ENCODE data around the gene KDM2A.
"Not testable (repeated sequence)": the region's sequence is repeated elsewhere in the genome, so short reads cannot be mapped to it uniquely, and the experiment has no call there.

Gene KDM2A

DNA sequence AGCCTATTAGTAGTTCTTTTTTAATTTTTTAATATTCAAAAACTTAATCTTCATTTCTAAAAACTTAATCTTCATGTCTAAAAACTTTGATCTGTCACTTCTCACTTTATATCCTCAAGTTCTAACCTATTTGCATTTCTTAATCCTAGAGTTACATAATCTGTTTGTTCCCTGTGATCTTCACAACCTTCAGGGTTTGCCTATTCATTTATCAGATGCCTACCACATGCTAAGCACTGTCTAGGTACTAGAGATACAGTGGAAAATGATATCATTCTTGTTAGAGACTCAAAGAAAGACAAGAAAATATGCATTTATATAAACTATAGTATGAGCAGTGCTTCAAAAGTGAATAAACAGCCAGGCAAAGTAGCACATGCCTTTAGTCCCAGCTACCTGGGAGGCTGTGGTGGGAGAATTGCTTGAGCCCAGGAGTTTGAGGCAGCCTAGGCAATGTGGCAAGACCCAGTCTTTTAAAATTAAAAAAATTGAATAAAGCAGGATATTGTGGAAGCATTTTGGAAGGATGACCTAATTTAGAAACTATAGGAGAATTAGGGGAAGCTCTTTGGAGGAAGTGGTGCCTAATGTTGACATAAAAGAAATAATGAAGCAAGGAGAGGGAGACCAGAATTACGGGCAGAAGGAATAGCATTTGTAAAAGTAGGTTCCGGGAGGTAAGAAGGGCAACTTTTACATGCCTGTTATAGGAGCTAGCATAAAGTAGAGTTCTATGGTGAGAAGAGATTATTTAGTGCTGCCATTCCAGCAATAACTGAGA, 92.8 kb downstream of the KDM2A start:
- Mint-ChIP-seq H3K27ac (no peak overlapping the region), H3K36me3 (ENCODE audit: low read depth) (peaks cover 72% of the 10 kb centered on the region), H3K4me3 (no peak overlapping the region), H3K9me3 (no peaks in the 10 kb centered on the region), H3K27me3 (no peaks in the 10 kb centered on the region), H3K4me1 (ENCODE audit: low read depth) (peaks cover 9% of the 10 kb centered on the region)
- no peak for DNase-seq

DNA sequence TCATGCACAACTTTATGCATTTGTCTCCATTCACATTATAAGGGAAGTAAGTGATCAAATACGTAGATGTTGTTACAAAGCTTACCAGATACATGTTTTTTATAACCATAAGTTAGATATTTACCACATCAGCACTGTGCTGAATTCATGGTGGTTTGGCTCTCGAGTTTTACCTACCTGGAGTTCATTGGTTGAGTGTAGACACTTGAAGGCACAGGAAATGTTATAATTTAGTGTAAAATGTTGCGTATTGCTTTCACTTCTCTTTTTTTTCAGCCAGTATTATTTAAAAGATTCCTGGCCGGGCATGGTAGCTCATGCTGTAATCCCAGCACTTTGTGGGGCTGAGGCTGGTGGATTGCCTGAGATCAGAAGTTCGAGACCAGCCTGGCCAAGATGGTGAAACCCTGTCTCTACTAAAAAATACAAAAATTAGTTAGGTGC, 94.1 kb downstream of the KDM2A start:
- H3K4me3 Mint-ChIP-seq = no peak overlapping the region
- no peaks in the 10 kb centered on the region for H3K9me3 Mint-ChIP-seq
- peaks cover 73% of the 10 kb centered on the region for H3K36me3 Mint-ChIP-seq (ENCODE audit: low read depth)
- peaks cover 9% of the 10 kb centered on the region for H3K4me1 Mint-ChIP-seq (ENCODE audit: low read depth)
- no peaks in the 10 kb centered on the region for H3K27me3 Mint-ChIP-seq
- DNase-seq = no peak
- no peak overlapping the region for H3K27ac Mint-ChIP-seq

DNA sequence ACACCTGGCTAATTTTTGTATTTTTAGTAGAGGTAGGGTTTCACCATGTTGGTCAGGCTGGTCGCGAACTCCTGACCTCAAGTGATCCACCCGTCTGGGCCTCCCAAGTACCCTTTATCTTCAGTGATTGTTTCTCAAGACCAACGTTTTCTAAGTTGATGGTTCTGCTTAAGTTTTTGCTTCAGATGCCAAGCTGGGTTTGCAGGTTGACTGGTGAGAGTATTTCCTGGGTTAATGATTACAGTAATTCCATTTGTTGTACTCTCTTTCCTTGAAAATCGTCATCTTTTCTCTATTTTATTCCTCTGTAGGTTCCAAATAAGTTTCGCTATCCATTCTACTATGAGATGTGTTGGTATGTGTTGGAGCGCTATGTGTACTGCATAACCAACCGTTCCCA, 108.7 kb downstream of the KDM2A start:
- no peak overlapping the region for H3K4me3 Mint-ChIP-seq
- H3K4me1 Mint-ChIP-seq (ENCODE audit: low read depth) = peaks cover 5% of the 10 kb centered on the region
- H3K27ac Mint-ChIP-seq = peak overlapping the region; percentile 14
- H3K27me3 Mint-ChIP-seq = no peaks in the 10 kb centered on the region
- no peaks in the 10 kb centered on the region for H3K9me3 Mint-ChIP-seq
- DNase-seq = no peak
- peaks cover 83% of the 10 kb centered on the region for H3K36me3 Mint-ChIP-seq (ENCODE audit: low read depth)

GRCh38 chr11:67230406-67230805, 111.3 kb downstream of the KDM2A start:
- peaks cover 72% of the 10 kb centered on the region for H3K36me3 Mint-ChIP-seq (ENCODE audit: low read depth)
- H3K27ac Mint-ChIP-seq = no peak overlapping the region
- no peaks in the 10 kb centered on the region for H3K9me3 Mint-ChIP-seq
- no peak overlapping the region for H3K4me3 Mint-ChIP-seq
- H3K4me1 Mint-ChIP-seq (ENCODE audit: low read depth) = peaks cover 19% of the 10 kb centered on the region
- DNase-seq = no peak
- H3K27me3 Mint-ChIP-seq = no peaks in the 10 kb centered on the region

DNA sequence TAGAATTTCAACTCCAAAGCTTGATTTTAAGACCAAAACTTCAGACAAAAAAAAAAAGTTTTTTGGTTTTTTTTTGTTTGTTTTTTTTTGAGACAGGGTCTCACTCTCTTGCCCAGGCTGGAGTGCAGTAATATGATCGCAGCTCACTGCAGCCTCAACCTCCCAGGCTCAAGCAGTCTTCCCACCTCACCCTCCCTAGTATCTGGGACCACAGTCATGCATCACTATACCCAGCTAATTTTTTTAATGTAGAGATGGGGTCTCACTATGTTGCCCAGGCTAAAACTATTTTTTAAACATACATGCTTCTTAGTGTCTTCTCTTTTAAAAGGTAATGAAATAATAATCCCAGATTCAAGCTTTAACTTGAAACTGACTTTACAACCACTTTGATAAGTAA, 111.8 kb downstream of the KDM2A start:
- H3K27ac Mint-ChIP-seq = no peak overlapping the region
- no peak overlapping the region for H3K4me3 Mint-ChIP-seq
- H3K36me3 Mint-ChIP-seq (ENCODE audit: low read depth) = peaks cover 77% of the 10 kb centered on the region
- no peaks in the 10 kb centered on the region for H3K27me3 Mint-ChIP-seq
- no peak for DNase-seq
- peaks cover 19% of the 10 kb centered on the region for H3K4me1 Mint-ChIP-seq (ENCODE audit: low read depth)
- H3K9me3 Mint-ChIP-seq = no peaks in the 10 kb centered on the region

DNA sequence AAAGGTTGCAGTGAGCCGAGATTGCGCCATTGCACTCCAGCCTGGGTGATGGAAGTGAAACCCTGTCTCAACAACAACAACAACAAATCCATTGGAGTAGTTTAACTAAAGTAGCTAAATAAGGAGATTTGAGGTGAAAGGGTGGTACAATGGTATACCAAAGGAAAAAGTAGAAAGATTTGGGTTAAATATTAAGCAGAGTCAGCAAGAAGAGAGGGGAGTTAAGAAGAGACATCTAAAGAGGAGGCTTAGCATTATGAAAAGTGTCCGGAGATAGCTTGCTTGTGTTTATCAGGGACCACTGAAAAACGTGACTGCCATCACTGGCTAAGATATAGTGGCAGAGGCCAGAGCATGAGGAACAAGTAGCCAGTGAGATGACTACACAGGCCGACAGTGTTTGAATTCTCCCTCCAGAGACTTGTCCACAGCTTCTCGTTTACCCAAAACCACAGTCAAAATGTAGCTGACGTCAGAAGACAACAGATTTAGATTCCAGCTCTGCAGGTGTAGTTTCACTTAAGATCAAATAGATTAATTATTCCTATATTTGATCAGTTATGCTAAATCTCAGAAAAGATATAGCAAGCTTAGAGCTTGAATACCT, 114.6 kb downstream of the KDM2A start:
- Mint-ChIP-seq H3K4me1 (ENCODE audit: low read depth) (peaks cover 26% of the 10 kb centered on the region), H3K36me3 (ENCODE audit: low read depth) (peaks cover 55% of the 10 kb centered on the region), H3K27ac (peak overlapping the region; percentile 38), H3K27me3 (no peaks in the 10 kb centered on the region), H3K9me3 (no peaks in the 10 kb centered on the region), H3K4me3 (no peak overlapping the region)
- no peak for DNase-seq

DNA sequence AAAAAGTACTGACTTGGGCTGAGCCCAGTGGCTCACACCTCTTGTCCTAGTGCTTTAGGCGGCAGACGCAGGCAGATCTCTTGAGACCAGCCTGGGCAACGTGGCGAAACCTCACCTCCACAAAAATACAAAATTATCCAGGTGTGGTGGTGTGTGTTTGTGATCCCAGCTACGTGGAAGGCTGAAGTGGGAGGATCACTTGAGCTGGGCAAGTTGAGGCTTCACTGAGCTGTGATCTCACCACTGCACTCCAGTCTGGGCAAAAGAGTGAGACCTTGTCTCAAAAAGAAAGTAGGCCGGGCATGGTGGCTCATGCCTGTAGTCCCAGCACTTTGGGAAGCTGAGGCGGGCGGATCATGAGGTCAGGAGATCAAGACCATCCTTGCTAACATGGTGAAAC, 115.5 kb downstream of the KDM2A start:
- not testable (repeated sequence) for H3K9me3 Mint-ChIP-seq, H3K27me3 Mint-ChIP-seq, DNase-seq, H3K4me3 Mint-ChIP-seq
- Mint-ChIP-seq H3K4me1 (ENCODE audit: low read depth) (peaks cover 35% of the 10 kb centered on the region), H3K27ac (peak overlapping the region; percentile 19), H3K36me3 (ENCODE audit: low read depth) (peaks cover 46% of the 10 kb centered on the region)

GRCh38 chr11:67237574-67237973, 118.5 kb downstream of the KDM2A start:
- H3K27ac Mint-ChIP-seq = no peak overlapping the region
- DNase-seq = no peak
- peaks cover 40% of the 10 kb centered on the region for H3K4me1 Mint-ChIP-seq (ENCODE audit: low read depth)
- H3K36me3 Mint-ChIP-seq (ENCODE audit: low read depth) = peaks cover 45% of the 10 kb centered on the region
- no peaks in the 10 kb centered on the region for H3K27me3 Mint-ChIP-seq
- H3K4me3 Mint-ChIP-seq = no peak overlapping the region
- no peaks in the 10 kb centered on the region for H3K9me3 Mint-ChIP-seq

- no peak for DNase-seq
- Mint-ChIP-seq H3K4me1 (ENCODE audit: low read depth) (peaks cover 46% of the 10 kb centered on the region), H3K27me3 (no peaks in the 10 kb centered on the region), H3K36me3 (ENCODE audit: low read depth) (peaks cover 56% of the 10 kb centered on the region), H3K4me3 (peak overlapping the region; percentile 100), H3K9me3 (no peaks in the 10 kb centered on the region), H3K27ac (peak overlapping the region; percentile 99)
Measured at GRCh38 chr11:67238894-67239782, 120.1 kb downstream of the KDM2A start.

DNA sequence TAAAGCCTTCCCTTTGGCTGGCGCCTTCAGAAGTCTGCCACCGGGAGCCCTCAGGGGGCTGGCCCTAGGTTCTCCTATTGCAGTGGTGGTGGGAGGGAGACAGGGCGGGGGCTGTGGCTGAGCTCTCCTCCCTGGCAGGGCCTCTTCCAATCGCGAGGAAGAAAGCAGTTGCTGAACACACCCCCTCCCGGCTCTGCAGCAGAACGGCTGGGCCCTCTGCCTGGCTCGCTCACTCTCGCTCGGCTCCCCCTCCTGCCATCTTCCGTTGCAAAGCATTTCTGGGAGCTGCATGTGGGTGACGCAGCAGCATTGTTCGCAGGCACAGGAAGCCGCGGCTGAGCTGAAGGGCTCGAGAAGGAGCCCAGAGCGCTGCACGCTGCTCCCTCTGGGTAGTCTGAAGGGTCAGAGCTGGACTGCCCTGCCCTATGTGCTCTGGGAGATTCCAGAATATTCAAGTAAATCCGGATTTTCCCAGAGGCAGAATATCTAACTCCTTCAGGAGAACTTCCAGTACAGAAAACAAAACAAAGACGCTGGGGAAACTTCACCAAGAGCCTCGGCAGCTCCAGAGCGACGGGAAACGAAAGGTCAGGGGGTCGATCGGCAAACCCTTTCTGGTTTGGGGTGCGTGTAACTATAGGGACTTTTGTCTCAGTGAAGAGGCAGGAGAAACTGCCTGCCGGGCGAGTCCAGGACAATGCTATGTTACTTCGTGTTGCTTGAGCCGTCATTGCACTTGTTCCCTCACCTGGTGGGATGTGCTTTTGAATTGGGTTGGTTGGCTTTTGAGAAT, 120.9 kb downstream of the KDM2A start:
- Mint-ChIP-seq H3K9me3 (no peaks in the 10 kb centered on the region), H3K36me3 (ENCODE audit: low read depth) (peaks cover 59% of the 10 kb centered on the region), H3K27ac (peak overlapping the region; percentile 99), H3K4me1 (ENCODE audit: low read depth) (peaks cover 45% of the 10 kb centered on the region), H3K27me3 (no peaks in the 10 kb centered on the region), H3K4me3 (peak overlapping the region; percentile 100)
- peak; percentile 92 for DNase-seq

DNA sequence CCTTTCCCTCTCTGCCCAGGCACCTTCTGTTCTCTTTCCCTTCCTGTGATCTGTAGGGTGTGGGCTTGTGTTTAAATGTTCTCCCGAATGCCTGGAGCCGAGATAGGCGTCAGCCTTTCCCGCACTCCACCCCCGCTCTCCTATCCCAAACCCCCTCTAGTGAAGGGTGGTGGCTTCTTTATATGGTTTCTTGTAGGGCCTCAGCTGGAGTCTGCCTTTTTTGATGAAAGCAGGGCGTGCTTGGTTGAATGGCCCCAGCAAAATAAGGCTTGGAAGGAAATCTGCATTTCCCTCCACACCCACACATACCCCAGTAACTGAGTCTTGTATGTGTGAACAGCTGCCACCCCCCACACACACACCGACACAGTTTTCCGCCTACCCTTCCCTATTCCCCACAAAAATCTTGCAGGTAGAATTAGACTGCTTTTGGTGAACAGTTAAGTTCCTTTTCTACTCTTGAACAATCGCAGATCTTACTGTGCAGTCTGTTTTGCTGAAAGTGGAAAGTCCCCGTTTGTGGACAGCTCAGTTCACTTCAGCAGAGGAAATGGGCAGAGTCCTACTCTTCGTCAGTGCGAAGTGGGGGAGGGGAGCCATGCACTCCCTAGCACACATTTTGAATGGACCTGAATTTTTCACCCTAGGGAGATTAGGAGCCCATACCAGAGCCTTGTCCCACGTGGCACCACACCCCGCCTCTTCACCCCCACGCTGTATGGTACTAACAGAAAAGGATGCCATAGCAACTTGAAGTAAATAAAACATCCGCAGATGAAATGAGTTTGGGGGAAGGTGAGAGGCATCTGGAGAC, 121.7 kb downstream of the KDM2A start:
- H3K27me3 Mint-ChIP-seq = no peaks in the 10 kb centered on the region

DNA sequence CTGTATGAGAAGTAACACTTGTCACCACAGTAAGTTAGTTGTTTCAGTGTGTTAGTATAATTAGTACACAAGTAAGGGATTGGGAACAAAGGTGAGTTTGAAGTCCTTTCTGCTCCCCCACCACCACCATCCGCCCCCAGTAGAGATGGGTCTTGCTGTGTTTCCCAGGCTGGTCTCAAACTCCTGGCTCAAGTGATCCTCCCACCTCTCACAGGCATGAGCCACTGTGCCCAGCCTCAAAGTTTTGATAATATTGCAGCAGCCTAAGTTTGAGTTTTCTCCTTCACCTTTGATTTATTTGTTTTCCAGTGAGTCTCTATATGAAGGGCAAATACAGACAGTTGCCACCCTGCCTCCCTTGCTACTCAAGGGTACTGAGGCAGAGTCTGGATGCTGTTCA, 123.5 kb downstream of the KDM2A start:
- peak overlapping the region; percentile 99 for H3K27ac Mint-ChIP-seq
- DNase-seq = no peak

More for the DNA sequence above, 121.7 kb downstream of the KDM2A start:
- peak; percentile 81 for DNase-seq
- Mint-ChIP-seq H3K4me3 (peak overlapping the region; percentile 100), H3K27ac (peak overlapping the region; percentile 99), H3K36me3 (ENCODE audit: low read depth) (peaks cover 64% of the 10 kb centered on the region), H3K4me1 (ENCODE audit: low read depth) (peaks cover 53% of the 10 kb centered on the region), H3K9me3 (no peaks in the 10 kb centered on the region)

DNA sequence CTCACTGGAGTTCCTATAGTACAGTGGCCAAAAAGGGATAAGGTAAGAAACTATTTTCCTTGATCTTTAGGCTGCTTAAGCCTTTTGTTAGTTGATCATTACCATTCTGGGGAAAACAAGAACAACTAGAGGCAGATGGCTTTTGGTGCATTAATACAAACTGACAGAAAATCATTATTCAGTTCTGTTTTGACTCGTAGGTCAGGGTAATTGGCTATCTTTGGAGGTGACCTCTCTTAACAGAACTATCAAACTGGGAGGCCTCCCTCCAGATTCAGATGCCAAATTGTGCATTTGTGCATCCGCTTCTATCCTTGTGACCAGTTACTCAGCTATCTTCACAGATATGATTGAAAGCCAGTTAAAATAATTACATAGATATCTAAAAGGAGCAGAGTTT, 124.0 kb downstream of the KDM2A start:
- H3K9me3 Mint-ChIP-seq = no peaks in the 10 kb centered on the region
- peaks cover 80% of the 10 kb centered on the region for H3K36me3 Mint-ChIP-seq (ENCODE audit: low read depth)
- H3K27me3 Mint-ChIP-seq = no peaks in the 10 kb centered on the region
- H3K4me1 Mint-ChIP-seq (ENCODE audit: low read depth) = peaks cover 65% of the 10 kb centered on the region
- no peak for DNase-seq
- H3K4me3 Mint-ChIP-seq = peak overlapping the region; percentile 100
- H3K27ac Mint-ChIP-seq = peak overlapping the region; percentile 99

More for the DNA sequence above, 123.5 kb downstream of the KDM2A start:
- Mint-ChIP-seq H3K4me1 (ENCODE audit: low read depth) (peaks cover 62% of the 10 kb centered on the region), H3K27me3 (no peaks in the 10 kb centered on the region), H3K9me3 (no peaks in the 10 kb centered on the region), H3K4me3 (peak overlapping the region; percentile 100), H3K36me3 (ENCODE audit: low read depth) (peaks cover 75% of the 10 kb centered on the region)

Data from activated T-cell treated with anti-CD3 and anti-CD28 coated beads, Interleukin-2, amount 50 U/mL, for 24 hours (primary cell).